ENCODE results near the gene PKN3. TPM values are rescaled to one million over a fixed set of nuclear protein-coding genes. Genes with fewer than 3 reads are reported as not detected.
"Not testable (repeated sequence)": the region's sequence is repeated elsewhere in the genome, so short reads cannot be mapped to it uniquely, and the experiment has no call there.

PKN3 gene
- total RNA-seq, 4 donors from 2014 or later: 4.0 to 10.0 (median 7.6) TPM

GRCh38 chr9:128657344-128657704 is 45.0 kb upstream of the PKN3 start:
- TF ChIP-seq CTCF (IDR thresholded peaks at IDR 0.05) (no peak), POLR2A (IDR thresholded peaks at IDR 0.05; ENCODE audit: low read depth) (no peak), POLR2AphosphoS5 (IDR thresholded peaks at IDR 0.05) (no peak), EP300 (IDR thresholded peaks at IDR 0.05) (no peak)
- no peaks in the 10 kb centered on the region for H3K9me3 ChIP-seq
- DNase-seq (ENCODE audit: extremely low spot score): no peak
- 96% methylated on average over 13 of the region's 13 CpGs for WGBS
- no peaks in the 10 kb centered on the region for H3K27me3 ChIP-seq
- intact Hi-C loops (cut with DNase I): no loop called here
- peak overlapping the region; percentile 87 to 94 (median 90) for H3K27ac ChIP-seq (replicated peaks in 1 of 4)
- H3K4me1 ChIP-seq: peaks cover 0 to 14% (median 11%) of the 10 kb centered on the region in 4 donors
- H3K4me3 ChIP-seq: peak overlapping the region in 3 of 4 donors; percentile 76 to 88 (median 76)
- no peaks in the 10 kb centered on the region for H3K36me3 ChIP-seq

GRCh38 chr9:128657796-128658195 is 44.5 kb upstream of the PKN3 start:
- peak overlapping the region in 1 of 4 donors; percentile 87 for H3K27ac ChIP-seq (replicated peaks in 1 of 4)
- WGBS: 93% methylated on average over 3 of the region's 3 CpGs
- DNase-seq (ENCODE audit: extremely low spot score): no peak
- no peaks in the 10 kb centered on the region for H3K27me3 ChIP-seq
- peaks cover 0 to 14% (median 11%) of the 10 kb centered on the region in 4 donors for H3K4me1 ChIP-seq
- no peak overlapping the region for H3K4me3 ChIP-seq
- intact Hi-C loops (cut with DNase I): no loop called here
- H3K36me3 ChIP-seq: no peaks in the 10 kb centered on the region
- TF ChIP-seq POLR2A (IDR thresholded peaks at IDR 0.05; ENCODE audit: low read depth) (no peak), CTCF (IDR thresholded peaks at IDR 0.05) (no peak), EP300 (IDR thresholded peaks at IDR 0.05) (no peak), POLR2AphosphoS5 (IDR thresholded peaks at IDR 0.05) (no peak)
- H3K9me3 ChIP-seq: no peaks in the 10 kb centered on the region

GRCh38 chr9:128666481-128666941 is 35.8 kb upstream of the PKN3 start:
- H3K27me3 ChIP-seq; H3K4me1 ChIP-seq; intact Hi-C loops (cut with DNase I); DNase-seq (ENCODE audit: extremely low spot score); H3K4me3 ChIP-seq; H3K27ac ChIP-seq (replicated peaks in 1 of 4); H3K9me3 ChIP-seq; H3K36me3 ChIP-seq: not testable (repeated sequence)
- 85% methylated on average over 8 of the region's 8 CpGs for WGBS

- Histone ChIP-seq H3K9me3 (no peaks in the 10 kb centered on the region), H3K27ac (replicated peaks in 1 of 4) (no peak overlapping the region), H3K4me3 (no peak overlapping the region), H3K27me3 (no peaks in the 10 kb centered on the region), H3K4me1 (no peaks in the 10 kb centered on the region), H3K36me3 (no peaks in the 10 kb centered on the region)
- DNase-seq (ENCODE audit: extremely low spot score): no peak
- intact Hi-C loops (cut with DNase I): no loop called here
- TF ChIP-seq EP300 (IDR thresholded peaks at IDR 0.05): no peak
- WGBS: 95% methylated on average over 6 of the region's 6 CpGs
These were observed 32.5 kb upstream of the PKN3 start for GRCh38 chr9:128669786-128670185.

- no peak for DNase-seq (ENCODE audit: extremely low spot score)
- Histone ChIP-seq H3K36me3 (no peaks in the 10 kb centered on the region), H3K27ac (replicated peaks in 1 of 4) (no peak overlapping the region), H3K27me3 (no peaks in the 10 kb centered on the region), H3K4me3 (no peak overlapping the region), H3K9me3 (no peaks in the 10 kb centered on the region), H3K4me1 (no peaks in the 10 kb centered on the region)
- intact Hi-C loops (cut with DNase I): no loop called here
- 100% methylated on average over 4 of the region's 4 CpGs for WGBS
- no peak for TF ChIP-seq CTCF (IDR thresholded peaks at IDR 0.05)
- TF ChIP-seq POLR2AphosphoS5 (IDR thresholded peaks at IDR 0.05): no peak
- TF ChIP-seq EP300 (IDR thresholded peaks at IDR 0.05): no peak
- no peak for TF ChIP-seq POLR2A (IDR thresholded peaks at IDR 0.05; ENCODE audit: low read depth)
These were observed 26.9 kb upstream of the PKN3 start for GRCh38 chr9:128675382-128675781.

- H3K4me3 ChIP-seq: no peak overlapping the region
- DNase-seq (ENCODE audit: extremely low spot score): no peak
- 89% methylated on average over 10 of the region's 10 CpGs for WGBS
- no peaks in the 10 kb centered on the region for H3K36me3 ChIP-seq
- intact Hi-C loops (cut with DNase I): no loop called here
- TF ChIP-seq POLR2AphosphoS5 (IDR thresholded peaks at IDR 0.05) (no peak), POLR2A (IDR thresholded peaks at IDR 0.05; ENCODE audit: low read depth) (no peak)
- H3K27ac ChIP-seq (replicated peaks in 1 of 4): no peak overlapping the region
- peaks cover 0 to 1% (median 0%) of the 10 kb centered on the region in 4 donors for H3K4me1 ChIP-seq
- no peaks in the 10 kb centered on the region for H3K27me3 ChIP-seq
- no peaks in the 10 kb centered on the region for H3K9me3 ChIP-seq
These were observed 24.5 kb upstream of the PKN3 start for GRCh38 chr9:128677794-128678193.
